ENCODE measurements around the gene C2CD3.

C2CD3 gene

DNA sequence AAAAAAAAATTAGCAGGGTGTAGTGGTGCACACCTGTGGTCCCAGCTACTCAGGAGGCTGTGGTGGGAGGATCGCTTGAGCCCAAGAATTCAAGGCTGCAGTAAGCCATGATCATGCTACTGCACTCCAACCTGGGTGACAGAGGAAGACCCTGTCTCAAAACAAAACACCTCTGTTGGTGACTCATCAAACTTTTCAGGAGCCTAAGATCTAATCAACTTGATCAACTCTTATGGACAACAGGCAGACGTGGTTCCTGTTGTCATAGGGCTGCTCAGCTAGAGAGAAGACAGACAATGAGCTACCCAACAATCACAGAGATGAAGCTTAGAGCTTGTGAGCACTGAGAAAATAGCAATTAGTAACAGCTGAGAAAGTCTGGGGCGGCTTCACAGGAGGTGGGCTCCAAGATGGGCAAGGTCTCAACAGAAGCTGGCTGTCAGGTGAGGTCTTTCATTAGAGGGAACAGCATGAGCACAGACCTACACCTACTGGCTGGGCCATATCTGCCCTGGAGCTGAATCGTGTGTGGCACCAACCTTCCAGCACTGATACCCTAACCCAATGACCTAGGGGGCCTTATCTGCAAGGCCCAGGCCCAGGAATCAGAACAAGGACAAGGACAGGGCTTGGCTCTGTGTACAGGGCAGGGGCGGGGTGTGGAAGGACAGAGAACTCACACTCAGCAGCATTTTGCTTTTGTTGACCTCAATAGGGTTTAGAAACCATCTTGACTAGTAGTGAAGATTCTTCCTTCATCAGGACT, 154.7 kb downstream of the C2CD3 start:
- no peak for DNase-seq

DNA sequence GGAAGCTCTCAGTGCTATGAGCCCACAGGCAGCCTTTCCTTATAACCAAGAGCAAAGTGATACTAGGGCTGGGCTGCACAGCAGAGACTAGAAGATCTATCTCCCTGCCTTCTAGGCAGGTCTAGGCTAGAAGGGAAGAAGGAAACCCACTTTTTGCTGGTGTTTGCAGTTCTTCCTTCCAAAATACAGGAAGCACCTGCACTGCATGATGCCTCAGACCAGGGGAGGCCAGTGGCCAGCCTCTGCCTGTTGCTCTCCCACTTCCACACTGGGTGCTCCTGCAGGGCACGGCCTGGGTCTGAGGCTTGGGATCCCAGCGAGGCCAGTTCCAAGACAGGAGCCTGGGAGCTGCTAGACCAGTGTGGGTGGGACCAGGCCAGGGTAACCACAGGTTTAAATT, 155.9 kb downstream of the C2CD3 start:
- no peak for DNase-seq

DNA sequence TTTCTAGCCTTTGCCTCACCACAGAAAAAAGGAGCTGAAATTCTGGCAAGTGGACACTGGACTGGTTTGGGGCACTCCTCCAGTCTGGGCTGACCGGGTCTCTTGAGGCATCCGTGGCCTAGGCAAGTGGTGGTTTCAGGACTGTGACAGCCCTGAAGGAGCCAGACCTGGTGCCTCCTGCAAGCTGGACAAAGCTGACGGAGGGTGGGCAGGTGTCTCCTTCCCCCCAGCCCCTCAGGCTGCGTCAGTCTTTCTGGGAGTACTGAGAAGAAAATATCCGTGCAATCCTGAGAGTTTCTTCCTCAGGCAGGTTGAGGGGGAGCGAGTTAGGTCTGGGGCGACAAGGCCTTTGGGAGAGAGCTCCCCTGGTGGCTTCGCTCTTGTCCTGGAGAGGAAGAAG, 157.7 kb downstream of the C2CD3 start:
- no peak for DNase-seq

DNA sequence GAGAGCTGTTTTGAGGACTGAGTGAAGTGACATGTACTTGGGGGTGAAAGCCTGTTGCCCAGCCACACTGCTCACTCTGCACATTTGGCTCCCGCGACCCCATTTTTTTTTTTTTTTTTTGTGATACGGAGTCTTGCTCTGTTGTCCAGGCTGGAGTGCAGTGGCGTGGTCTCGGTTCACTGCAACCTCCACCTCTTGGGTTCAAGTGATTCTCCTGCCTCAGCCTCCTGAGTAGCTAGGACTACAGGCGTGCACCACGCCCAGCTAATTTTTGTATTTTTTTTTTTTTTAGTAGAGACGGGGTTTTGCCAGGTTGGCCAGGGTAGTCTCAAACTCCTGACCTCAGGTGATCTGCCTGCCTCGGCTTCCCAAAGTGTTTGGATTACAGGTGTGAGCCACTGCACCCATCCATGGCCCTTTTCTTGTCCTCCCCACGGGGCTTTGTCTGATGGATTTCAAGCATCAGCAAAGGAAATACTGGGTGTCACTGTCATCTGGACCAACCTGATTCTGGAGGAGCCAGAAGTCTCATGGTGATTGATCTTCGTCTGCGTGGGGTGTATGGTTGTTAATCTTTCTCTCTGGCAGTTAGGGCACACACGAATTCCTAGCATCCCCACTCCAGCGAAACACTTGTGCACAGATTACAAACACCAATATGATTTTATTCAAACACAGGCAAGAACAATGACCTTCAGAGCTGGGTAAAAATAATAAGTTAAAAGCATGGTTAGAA, 158.6 kb downstream of the C2CD3 start:
- no peak for DNase-seq

DNA sequence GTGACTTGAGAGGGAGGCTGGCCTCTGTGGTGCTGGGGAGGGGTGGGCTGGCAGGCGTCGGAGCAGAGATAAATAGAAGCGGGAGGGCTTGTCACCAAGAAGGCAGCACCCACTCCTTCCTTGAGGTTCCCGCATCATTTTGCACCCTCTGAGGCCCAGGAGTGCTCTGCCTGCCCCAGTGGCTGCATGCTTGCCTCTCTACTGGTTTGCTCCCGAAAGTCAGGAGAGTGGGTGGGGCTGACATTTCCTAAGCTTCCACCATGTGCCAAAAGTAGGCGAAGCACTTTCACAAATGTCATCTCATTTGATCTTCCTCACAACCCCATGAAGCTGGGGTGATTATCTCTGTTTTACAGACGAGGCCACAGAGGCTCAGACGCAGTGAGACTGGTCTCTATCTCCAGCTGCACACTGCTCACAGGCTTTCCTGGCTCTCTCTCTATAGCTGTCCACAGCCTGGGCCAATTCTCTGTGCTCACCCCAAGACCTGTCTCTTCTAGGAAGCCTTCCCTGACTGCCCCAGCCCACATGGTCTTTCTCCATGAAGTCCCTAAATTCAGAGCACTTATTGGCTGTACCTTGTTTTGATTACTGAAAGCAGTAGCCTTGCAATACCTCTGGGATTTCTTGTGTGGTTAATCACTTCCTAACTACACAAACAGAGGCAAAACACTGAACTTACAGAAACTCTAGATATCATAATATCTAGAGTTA, 159.3 kb downstream of the C2CD3 start:
- no peak for DNase-seq

DNA sequence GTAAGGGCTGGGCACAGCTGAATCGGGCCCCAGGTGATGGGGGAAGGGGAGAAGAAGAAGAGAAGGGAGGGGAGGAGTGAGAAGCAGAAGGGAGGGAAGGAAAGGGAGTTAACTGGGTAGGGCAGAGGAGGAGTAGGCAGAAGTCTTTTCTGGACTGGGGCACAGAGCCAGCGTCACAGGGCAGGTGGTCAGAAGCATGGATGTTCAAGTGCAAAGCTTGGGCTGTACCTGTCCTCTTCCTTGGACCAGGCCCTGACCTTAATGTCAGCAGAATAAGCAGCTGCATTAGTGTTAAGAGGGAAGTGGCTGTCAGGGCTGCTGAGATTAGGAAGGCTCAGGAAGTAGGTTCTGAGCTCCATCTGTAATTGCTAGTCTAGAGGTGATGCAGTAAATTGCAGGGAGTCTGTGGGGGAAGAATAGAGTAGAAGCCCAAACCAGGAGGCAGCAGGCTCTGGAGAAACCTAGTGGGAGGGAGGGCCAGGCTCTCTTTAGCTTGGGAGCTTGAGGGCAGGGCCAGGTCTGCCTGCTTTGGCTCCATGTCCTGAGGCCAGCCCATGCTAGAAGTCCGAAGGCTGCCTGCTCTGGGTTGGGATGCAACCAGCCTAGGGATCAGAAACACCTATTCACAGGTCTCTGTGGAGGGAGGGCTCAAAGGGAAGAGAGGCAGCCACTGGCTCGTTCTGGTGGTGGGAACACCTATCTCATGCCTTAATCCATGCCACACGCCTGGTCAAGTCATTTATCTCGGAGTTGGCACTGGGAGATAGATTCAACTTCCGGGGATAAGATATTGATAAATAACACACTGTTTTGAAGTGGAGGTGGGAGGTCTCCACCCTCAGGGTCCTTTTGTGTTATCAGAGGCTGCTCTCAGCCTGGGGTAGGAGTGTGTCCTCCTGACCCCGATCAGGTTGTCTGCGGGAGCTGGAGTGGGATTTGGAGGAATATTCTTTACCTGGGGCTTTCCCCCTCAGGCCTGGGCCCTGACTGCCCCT, 160.2 kb downstream of the C2CD3 start:
- no peak for DNase-seq

DNA sequence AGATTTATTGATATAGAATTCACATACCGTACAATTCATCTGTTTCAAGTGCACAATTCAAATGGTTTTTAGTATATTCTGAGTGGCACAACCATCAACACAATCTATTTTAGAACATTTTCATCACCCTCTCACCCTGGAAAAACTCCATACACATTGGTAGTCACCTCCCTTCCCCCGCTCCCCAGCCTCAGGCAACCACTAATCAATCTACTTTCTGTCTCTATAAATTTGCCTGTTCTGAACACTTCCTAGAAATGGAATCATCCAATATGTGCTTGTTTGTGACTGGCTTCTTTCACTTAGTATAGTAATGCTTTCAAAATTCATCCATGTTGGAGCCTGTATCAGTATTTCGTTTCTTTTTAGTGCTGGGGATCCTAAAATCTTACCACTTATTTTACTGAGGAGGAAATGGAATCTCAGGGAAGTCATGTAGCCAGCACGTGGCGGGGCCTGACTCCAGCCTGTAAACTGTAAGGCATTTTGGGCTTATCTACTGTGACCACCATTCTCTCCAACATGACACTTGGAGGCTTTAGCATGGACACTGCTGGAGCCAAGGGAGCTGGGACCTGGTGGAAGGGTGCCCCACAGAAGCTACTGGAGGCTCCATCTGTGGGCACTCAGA, 161.0 kb downstream of the C2CD3 start:
- no peak for DNase-seq

DNA sequence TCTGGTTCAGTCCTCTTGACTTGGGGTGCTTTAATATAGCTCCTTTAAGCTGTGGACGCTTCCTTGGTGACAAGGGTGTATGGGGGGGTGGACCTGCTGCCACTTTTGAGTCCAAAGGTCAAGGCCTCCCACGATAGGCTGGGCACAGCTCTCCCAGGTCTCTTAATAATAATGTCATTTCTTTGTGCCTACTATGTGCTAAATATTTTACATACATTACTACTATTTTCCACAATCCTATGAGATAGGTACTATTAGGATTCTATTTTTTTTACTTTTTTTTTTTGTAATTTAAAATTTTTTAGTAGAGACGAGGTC, 161.6 kb downstream of the C2CD3 start:
- DNase-seq, result no peak

DNA sequence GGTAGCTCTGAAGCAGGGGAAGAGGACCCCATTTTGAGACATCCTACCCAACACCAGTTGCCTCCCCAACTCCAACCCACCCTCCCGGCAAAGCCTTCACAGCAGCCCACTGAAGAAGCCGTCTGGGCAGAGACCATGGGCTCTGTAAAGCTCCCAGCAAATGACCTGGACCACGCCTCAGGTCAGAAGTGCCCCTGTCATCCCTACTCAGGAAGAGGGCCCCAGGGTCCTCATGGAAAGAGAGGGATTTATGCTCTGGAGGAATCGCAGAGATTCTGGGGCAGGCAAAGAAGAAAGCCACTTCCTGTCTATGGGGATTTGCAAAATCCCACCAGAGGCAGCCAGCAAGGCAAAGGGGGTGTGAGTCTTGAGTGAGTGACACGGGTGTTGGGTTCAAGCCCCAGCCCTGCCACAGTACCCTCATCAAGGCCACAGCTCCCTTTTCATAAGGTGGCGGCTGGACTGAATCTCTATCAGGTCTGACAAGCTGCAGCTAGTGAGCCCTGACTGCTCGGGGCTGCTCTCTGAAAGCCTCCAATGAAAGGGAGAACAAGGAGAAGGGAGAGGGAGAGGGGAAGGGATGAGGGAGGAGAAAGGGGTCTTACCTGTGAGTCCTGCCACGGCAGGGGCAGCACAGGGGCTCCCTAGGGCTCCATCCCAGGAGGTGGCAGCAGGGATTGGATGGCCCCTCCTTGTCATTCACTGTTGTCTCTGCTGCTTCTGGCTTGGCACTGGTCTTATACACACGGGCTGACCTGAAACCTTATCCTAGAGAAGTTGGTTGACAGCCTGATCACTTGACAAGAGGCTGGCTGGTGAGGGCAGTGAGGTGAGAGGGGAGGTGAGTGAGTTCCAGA, 162.2 kb downstream of the C2CD3 start, which contains the start of gene UCP3:
UCP3 (minus strand) TSS at position 713 of the 857 bp plus-strand sequence. CDS start 2,043 bp downstream, outside the sequence.
- no peak for DNase-seq

DNA sequence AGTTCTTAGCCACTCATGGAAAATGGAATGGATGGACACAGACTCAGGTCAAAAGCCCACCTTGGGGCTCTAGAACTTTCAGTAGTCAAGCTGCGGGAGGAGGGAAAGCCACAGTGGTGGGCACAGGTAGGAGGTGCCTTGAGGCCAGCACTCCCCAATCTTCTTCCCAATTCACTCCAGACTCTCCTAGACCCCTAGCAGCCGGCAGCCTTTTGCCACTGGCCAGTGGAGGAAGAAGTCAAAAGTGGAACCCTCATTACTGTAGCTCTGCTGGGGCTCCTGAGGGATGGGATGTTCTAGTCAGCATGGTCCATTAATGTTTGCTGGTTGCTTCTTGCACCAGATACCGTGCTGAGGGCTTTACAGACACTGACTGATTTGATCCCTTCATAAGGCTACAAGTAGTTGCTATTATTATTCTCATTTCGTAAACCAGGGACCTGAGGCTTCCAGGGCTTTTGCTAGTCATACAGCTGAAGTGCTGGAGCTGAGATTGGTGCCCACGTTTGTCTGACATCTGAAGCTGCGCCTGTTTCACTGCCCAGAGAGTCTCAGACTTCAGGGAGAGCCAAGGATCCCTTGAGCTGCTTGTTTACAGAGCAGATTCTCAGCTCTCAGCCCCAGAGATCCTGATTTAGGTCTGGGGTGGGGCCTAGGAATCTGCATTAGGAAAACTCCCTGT, 163.0 kb downstream of the C2CD3 start:
- no peak for DNase-seq

DNA sequence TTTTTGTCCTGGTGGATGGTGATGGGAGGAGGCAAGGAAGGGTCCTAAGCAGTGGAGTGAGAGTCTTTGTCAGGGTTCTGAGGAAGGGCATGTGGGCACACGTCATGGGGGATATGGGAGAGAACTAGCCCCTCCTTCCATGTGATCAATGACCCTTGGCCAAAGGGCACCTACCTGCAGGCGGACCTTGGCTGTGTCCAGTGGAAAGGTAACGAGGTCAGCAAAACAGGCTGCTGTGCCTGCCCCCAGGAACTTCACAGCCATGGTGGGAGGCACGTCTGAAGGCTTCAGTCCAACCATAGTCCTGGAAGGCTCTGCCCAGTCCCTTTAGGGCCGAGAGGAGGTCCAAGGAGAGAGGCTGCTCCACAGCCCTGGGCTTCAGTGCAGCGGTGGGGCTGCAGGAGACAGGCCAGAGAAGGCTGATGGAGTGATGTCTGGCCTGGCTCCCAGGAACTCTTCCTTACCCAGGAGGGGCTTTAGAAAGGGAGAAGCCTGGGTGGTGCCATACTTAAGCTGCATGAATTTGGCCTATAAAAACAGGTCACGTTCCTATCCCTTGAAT, 164.0 kb downstream of the C2CD3 start:
- DNase-seq, result no peak

DNA sequence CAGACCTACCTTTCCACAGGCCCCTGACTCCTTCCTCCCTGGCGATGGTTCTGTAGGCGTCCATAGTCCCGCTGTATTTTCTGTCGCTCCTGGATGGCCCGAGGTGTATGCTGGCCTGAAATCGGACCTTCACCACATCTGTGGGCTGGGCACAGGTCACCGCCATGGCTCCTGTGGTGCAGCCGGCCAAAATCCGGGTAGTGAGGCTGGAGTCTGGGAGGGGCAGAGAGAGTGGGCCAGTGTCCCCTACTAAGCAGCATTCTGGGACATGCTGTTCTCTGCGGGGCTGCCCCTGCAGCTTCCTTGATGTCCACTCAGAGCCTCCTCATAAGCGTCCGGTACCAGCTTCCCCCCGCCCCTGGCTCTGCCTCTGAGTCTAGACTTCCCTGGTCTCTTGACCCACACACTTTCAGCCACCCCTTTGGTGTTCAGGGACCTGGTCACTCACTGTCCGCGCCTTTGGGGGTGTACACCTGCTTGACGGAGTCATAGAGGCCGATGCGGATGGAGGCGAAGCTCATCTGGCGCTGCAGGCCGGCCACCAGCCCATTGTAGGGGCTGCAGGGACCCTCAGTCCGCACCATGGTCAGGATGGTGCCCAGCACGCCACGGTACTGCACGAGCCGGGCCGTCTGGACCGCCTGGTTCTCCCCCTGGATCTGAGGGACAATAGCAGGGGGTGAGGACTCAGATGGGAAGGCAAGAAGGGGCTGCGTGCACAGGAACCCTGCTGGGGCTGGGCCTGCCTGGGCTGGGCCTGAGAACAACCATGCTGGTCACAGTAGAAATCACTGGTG, 164.9 kb downstream of the C2CD3 start:
- DNase-seq, result no peak

DNA sequence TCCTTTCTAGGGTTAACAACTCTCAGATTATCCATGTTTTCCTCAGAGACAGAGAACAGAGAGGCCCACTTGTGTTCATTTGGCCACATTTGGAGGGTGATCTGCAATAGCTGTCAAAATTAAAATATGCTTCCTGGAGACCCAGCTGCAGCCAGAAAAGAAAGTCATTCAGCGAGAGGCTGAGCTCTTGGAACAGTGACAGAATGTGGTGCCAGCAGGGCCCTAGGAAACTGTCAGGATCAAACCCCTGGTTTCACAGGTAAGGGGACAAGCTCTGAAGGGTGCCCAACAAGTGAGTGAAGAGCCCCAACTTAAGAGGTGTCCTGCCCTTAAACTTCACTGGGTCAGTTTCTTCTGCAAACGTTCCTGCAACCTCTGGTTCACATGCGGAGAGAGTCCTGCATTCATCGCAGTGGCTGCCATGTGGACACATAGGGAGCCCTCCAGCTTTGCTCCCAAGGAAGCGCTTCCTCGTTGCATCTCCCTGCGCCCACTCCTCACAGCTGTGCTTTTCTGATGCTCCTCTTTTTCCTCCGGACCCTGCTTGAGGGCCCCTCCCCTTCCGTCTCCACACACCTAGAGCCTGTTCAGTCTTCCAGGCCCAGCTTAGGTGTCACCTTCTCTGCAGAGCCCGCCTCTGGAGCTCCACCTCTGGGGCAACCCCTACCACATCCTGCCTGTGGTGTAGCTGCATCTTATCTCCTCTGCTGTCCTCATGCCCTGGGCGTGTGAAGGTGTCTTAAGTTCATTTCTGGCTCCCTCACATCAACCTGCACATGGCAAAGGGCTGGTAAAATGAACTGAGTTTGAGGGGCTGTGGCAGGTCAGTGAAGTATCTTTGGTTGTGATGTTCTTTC, 165.8 kb downstream of the C2CD3 start:
- DNase-seq, result no peak

DNA sequence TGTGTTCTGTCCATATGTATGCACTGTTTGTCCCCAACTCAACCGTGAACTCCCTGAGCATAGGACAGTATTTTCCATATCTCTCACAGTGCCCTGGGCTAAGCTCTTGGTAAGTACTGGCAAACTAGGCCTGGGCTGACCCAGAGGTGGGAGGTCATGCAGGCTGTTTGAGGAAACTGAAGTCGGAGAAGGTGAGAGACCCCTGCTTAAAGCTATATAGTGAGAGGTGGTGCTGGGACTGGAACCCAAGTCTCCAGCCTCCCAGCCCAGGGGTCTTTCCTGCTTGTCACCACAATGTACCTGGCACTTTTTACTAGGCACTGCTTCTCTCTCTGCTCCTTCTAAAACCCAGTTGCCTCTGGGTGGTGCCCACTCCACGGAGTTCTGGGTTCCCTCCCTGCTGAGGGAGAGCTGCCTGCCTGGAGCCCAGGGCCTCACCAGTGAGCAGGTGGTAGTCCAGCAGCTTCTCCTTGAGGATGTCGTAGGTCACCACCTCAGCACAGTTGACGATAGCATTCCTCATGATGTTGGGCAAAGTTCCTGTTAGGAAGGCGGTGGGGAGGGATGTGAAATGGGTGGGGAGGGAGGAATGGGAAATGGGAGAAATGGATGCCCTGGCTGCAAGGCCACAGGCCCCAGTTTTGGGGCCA, 166.6 kb downstream of the C2CD3 start:
- DNase-seq, result no peak

DNA sequence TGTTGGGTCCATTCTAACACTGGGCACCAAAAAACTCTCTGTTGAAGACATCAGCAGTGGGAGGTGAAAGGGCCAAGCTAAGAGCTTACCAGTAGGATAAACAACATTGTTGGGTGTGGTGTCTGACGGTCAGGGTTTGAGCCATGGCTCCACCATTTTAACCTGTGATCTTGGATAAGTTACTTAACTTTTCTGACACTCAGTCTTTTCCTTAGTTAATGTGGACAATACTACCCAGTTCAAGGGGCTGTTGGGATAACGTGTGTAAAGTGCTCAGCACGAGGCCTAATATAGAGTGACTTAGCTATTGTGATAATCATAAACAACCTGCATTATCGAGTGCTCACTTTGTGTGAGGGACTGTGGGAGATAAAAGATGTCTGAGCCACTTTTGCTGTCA, 168.0 kb downstream of the C2CD3 start:
- no peak for DNase-seq

DNA sequence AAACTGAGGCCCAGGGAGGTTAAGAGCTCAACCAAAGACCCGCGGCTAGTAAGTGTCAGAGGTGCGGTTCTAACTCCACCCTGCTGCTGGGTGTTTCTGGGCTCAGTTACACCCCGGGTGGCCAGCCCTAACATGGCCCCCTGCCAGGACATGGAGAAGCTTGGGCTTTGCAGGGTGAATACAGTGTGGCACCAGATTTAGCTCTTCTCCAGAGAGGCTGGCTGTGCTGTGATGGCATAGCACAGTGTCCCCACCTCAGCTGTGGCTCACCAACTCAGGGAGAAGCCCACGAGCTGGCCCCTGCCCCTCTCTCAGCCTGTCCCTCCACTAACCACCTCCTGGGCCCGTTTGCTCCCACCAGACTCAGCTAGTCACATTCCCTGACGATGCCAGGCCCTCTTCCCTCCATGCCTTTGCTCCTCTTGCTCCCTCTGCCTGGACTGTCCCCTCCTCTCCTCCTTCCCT, 168.9 kb downstream of the C2CD3 start:
- DNase-seq, result no peak

DNA sequence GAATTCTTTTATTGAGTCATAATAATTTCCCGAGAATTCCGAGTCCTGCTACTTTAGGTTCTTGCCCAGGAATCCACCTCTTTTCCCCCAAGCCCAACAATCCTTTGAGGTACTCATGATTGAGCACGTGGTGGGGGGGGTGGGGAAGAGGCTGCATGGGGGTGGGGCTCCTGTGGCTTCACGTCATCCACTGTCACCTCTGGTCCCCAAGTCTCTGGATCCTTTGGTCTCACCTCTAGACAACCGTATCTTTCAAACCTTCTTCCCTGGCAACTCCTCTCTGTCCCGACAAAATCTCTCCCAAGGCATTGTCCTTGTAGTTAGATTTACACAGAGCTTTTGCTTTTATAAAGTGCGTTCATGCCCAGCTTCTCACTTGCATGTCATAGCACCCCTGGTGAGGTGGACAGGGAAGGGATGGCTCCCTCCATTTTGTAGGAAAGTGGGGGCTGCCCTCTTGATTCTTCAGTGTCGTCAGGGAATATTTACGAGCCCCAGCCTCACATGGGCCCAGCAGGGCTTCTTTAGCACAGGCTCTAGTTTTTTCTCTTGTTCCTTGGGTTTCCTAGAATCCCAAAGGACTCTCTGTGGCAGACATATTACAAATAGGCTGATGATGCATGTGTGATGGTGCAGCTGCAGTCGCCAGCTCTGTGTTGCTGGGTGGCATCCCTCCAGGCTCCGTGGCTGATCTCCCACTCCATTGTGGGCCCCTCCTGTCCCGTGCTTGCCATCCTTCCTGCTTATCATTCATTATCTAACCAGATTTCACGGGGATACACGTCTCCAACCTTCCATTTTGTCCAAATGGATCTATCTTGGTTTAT, 170.3 kb downstream of the C2CD3 start:
- DNase-seq, result no peak
